Upper lobe of right lung (tissue), 1 donor: ENCODE results near the gene ETV6. TPM values are rescaled to one million over a fixed set of nuclear protein-coding genes. Genes with fewer than 3 reads are reported as not detected.
A peak's percentile ranks its signal among the peaks of the same experiment; 100 is the strongest.

Source experiments
- ATAC-seq: fragments of 200-7000 bp; cut with Tn5 transposase; one replicate; pipeline ENCODE4 v1.9.1; 2020; ENCODE audit warnings: mild to moderate bottlenecking, moderate library complexity
- DNase-seq: peaks from one replicate; pipeline ENCODE4 v3.0.0-alpha.2; 2020
- H3K27ac ChIP-seq: fragments of 200-600 bp; one replicate; pipeline ENCODE4 v1.8.0; 2022
- H3K27me3 ChIP-seq: fragments of 200-600 bp; one replicate; pipeline ENCODE4 v1.8.0; 2022; ENCODE audit warnings: mild to moderate bottlenecking
- H3K36me3 ChIP-seq: fragments of 200-600 bp; one replicate; pipeline ENCODE4 v1.8.0; 2022
- H3K4me1 ChIP-seq: fragments of 200-600 bp; one replicate; pipeline ENCODE4 v1.8.0; 2022
- H3K4me3 ChIP-seq: fragments of 200-600 bp; one replicate; pipeline ENCODE4 v1.8.0; 2022; ENCODE audit warnings: mild to moderate bottlenecking
- H3K9me3 ChIP-seq: fragments of 200-600 bp; one replicate; pipeline ENCODE4 v1.8.0; 2022
- intact Hi-C: fragments of 100-400 bp; cut with DNase I; formaldehyde crosslinking; loops from one replicate; pipeline ENCODE4 v1.11.0; 2022
- total RNA-seq: library from RNA; stranded (reverse); fragmentation: NEBNext Ultra II Directional; extraction: Animal tissue kit (Norgen Biotek cat#: 25700); gene quantifications from one replicate; pipeline ENCODE4 v1.2.1, GENCODE V29; 2021
- TF ChIP-seq, protein P1 (sequence below): fragments of 200-600 bp; IDR thresholded peaks from one replicate; pipeline ENCODE4 v1.8.0; 2022; ENCODE audit warnings: antibody characterized with exemption
- donor health status: DM: no; HTN: yes; CAD: no; lungs with severe emphysema.

The ETV6 gene
- total RNA-seq, 1 donor from 2014 or later: 45.0 TPM

DNA sequence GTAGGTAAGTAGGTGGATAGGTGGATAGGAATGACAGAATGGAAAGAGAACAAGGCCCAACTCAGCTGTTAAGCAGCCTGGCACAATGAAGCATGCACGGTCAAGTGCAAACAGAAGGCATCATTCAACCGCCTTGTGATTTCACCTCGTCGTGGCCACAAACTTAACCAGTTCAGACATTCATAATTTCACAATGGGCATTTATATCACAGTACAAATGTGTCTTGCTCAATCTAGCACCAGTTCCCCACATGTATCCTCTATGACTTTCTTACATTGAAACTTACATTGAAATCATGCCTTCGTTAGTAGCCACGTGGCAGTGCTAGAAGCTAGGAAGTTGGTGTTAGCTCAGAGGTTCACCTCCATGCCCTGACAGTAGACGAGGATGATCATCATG, 207.5 kb downstream of the ETV6 start:
- no peak overlapping the region for H3K27ac ChIP-seq
- peaks cover 17% of the 10 kb centered on the region for H3K4me1 ChIP-seq
- no peak overlapping the region for H3K4me3 ChIP-seq
- ATAC-seq (peak; percentile 74), DNase-seq (no peak)
- no peaks in the 10 kb centered on the region for H3K9me3 ChIP-seq
- TF ChIP-seq, protein P1, sequence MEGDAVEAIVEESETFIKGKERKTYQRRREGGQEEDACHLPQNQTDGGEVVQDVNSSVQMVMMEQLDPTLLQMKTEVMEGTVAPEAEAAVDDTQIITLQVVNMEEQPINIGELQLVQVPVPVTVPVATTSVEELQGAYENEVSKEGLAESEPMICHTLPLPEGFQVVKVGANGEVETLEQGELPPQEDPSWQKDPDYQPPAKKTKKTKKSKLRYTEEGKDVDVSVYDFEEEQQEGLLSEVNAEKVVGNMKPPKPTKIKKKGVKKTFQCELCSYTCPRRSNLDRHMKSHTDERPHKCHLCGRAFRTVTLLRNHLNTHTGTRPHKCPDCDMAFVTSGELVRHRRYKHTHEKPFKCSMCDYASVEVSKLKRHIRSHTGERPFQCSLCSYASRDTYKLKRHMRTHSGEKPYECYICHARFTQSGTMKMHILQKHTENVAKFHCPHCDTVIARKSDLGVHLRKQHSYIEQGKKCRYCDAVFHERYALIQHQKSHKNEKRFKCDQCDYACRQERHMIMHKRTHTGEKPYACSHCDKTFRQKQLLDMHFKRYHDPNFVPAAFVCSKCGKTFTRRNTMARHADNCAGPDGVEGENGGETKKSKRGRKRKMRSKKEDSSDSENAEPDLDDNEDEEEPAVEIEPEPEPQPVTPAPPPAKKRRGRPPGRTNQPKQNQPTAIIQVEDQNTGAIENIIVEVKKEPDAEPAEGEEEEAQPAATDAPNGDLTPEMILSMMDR: no peak
- intact Hi-C loops: no loop called here
- peaks cover 33% of the 10 kb centered on the region for H3K36me3 ChIP-seq
- H3K27me3 ChIP-seq: no peaks in the 10 kb centered on the region

GRCh38 chr12:11859705-11860425, 210.4 kb downstream of the ETV6 start:
- Histone ChIP-seq H3K4me1 (peaks cover 45% of the 10 kb centered on the region), H3K4me3 (no peak overlapping the region), H3K27me3 (no peaks in the 10 kb centered on the region), H3K27ac (no peak overlapping the region), H3K36me3 (peaks cover 21% of the 10 kb centered on the region), H3K9me3 (no peaks in the 10 kb centered on the region)
- DNase-seq (no peak), ATAC-seq (no peak)
- intact Hi-C loops: no loop called here
- TF ChIP-seq, protein P1: no peak

GRCh38 chr12:11861155-11861863, 211.8 kb downstream of the ETV6 start:
- DNase-seq: no peak
- intact Hi-C loops: no loop called here
- peaks cover 39% of the 10 kb centered on the region for H3K4me1 ChIP-seq

GRCh38 chr12:11861864-11862600, 212.6 kb downstream of the ETV6 start:
- Histone ChIP-seq H3K27ac (peak overlapping the region; percentile 71), H3K36me3 (peaks cover 7% of the 10 kb centered on the region), H3K4me3 (no peak overlapping the region), H3K27me3 (no peaks in the 10 kb centered on the region), H3K4me1 (peaks cover 38% of the 10 kb centered on the region), H3K9me3 (peaks cover 8% of the 10 kb centered on the region)
- intact Hi-C loops: no loop called here
- DNase-seq (no peak), ATAC-seq (no peak)
- TF ChIP-seq, protein P1: no peak

More at GRCh38 chr12:11861155-11861863, 211.8 kb downstream of the ETV6 start:
- peak overlapping the region; percentile 71 for H3K27ac ChIP-seq
- H3K4me3 ChIP-seq: no peak overlapping the region
- H3K9me3 ChIP-seq: peaks cover 7% of the 10 kb centered on the region
- H3K36me3 ChIP-seq: peaks cover 14% of the 10 kb centered on the region
- ATAC-seq: peak; percentile 19
- H3K27me3 ChIP-seq: no peaks in the 10 kb centered on the region
- TF ChIP-seq, protein P1: no peak

- peak overlapping the region; percentile 71 for H3K27ac ChIP-seq
- DNase-seq (no peak), ATAC-seq (peak; percentile 55)
- TF ChIP-seq, protein P1: no peak
- intact Hi-C loops: no loop called here
- H3K4me1 ChIP-seq: peaks cover 38% of the 10 kb centered on the region
- H3K4me3 ChIP-seq: no peak overlapping the region
- H3K27me3 ChIP-seq: no peaks in the 10 kb centered on the region
- peaks cover 5% of the 10 kb centered on the region for H3K36me3 ChIP-seq
- H3K9me3 ChIP-seq: peaks cover 8% of the 10 kb centered on the region
Observed at GRCh38 chr12:11862798-11863197, 213.3 kb downstream of the ETV6 start.
